Jurkat, Clone E6-1 (cell line): ENCODE data around the gene MBTPS2.
"Not testable (repeated sequence)": the region's sequence is repeated elsewhere in the genome, so short reads cannot be mapped to it uniquely, and the experiment has no call there.

Source experiments
- DNase-seq: peaks from one replicate; pipeline ENCODE4 v3.0.0-alpha.2; 2011; ENCODE audit warnings: low read depth, low spot score
- H3K4me3 ChIP-seq: 2 replicates; pipeline ENCODE4 v1.5.1; 2011; ENCODE audit warnings: mild to moderate bottlenecking, low read length, control low read depth, moderate library complexity

Gene MBTPS2

GRCh38 chrX:21847342-21847741, 7.9 kb downstream of the MBTPS2 start:
- no peak overlapping the region for H3K4me3 ChIP-seq
- no peak for DNase-seq

- DNase-seq, result no peak
- no peak overlapping the region for H3K4me3 ChIP-seq
Measured at GRCh38 chrX:21853578-21853977, 14.2 kb downstream of the MBTPS2 start.

- DNase-seq, result no peak
- no peak within 1 kb of the TSS for H3K4me3 ChIP-seq
Measured at GRCh38 chrX:21855937-21856415, 16.6 kb downstream of the MBTPS2 start, which contains the start of gene YY2. Gene YY2, plus strand, starts transcription at chrX:21855987. Its CDS starts 498 bp downstream, at chrX:21856485.

GRCh38 chrX:21856504-21856903, 17.1 kb downstream of the MBTPS2 start:
- H3K4me3 ChIP-seq, result no peak overlapping the region
- DNase-seq, result no peak

- DNase-seq, result no peak
- no peak overlapping the region for H3K4me3 ChIP-seq
Measured at GRCh38 chrX:21863241-21863640, 23.8 kb downstream of the MBTPS2 start.

GRCh38 chrX:21865436-21865835, 26.0 kb downstream of the MBTPS2 start:
- DNase-seq, result no peak
- no peak overlapping the region for H3K4me3 ChIP-seq

GRCh38 chrX:21870494-21870893, 31.1 kb downstream of the MBTPS2 start:
- no peak for DNase-seq
- H3K4me3 ChIP-seq, result no peak overlapping the region

GRCh38 chrX:21873063-21873775, 33.8 kb downstream of the MBTPS2 start:
- DNase-seq, result peak; percentile 0

GRCh38 chrX:21874182-21874581, 34.8 kb downstream of the MBTPS2 start:
- not testable (repeated sequence) for H3K4me3 ChIP-seq, DNase-seq

More at GRCh38 chrX:21873063-21873775, 33.8 kb downstream of the MBTPS2 start:
- no peak overlapping the region for H3K4me3 ChIP-seq

- no peak overlapping the region for H3K4me3 ChIP-seq
- no peak for DNase-seq
Measured at GRCh38 chrX:21875013-21875412, 35.6 kb downstream of the MBTPS2 start.

GRCh38 chrX:21881881-21882574, 42.6 kb downstream of the MBTPS2 start:
- no peak overlapping the region for H3K4me3 ChIP-seq
- DNase-seq, result no peak

GRCh38 chrX:21883258-21883657, 43.8 kb downstream of the MBTPS2 start:
- H3K4me3 ChIP-seq, result no peak overlapping the region
- no peak for DNase-seq

GRCh38 chrX:21885568-21885967, 46.2 kb downstream of the MBTPS2 start:
- no peak for DNase-seq
- H3K4me3 ChIP-seq, result no peak overlapping the region

GRCh38 chrX:21905313-21905712, 65.9 kb downstream of the MBTPS2 start:
- H3K4me3 ChIP-seq, result no peak overlapping the region
- DNase-seq, result no peak

- H3K4me3 ChIP-seq, result no peak overlapping the region
- DNase-seq, result no peak
Measured at GRCh38 chrX:21905953-21906352, 66.5 kb downstream of the MBTPS2 start.

GRCh38 chrX:21907260-21907659, 67.8 kb downstream of the MBTPS2 start:
- H3K4me3 ChIP-seq, result no peak overlapping the region
- DNase-seq, result no peak

- no peak for DNase-seq
Measured at GRCh38 chrX:21911481-21911880, 72.1 kb downstream of the MBTPS2 start.

GRCh38 chrX:21912220-21912619, 72.8 kb downstream of the MBTPS2 start:
- no peak for DNase-seq
- no peak overlapping the region for H3K4me3 ChIP-seq

More at GRCh38 chrX:21911481-21911880, 72.1 kb downstream of the MBTPS2 start:
- H3K4me3 ChIP-seq, result no peak overlapping the region

- no peak for DNase-seq
Measured at GRCh38 chrX:21912989-21913388, 73.6 kb downstream of the MBTPS2 start.

GRCh38 chrX:21926116-21926515, 86.7 kb downstream of the MBTPS2 start:
- DNase-seq, result no peak
- H3K4me3 ChIP-seq, result no peak overlapping the region

More at GRCh38 chrX:21912989-21913388, 73.6 kb downstream of the MBTPS2 start:
- no peak overlapping the region for H3K4me3 ChIP-seq
